ENCODE results near the gene NREP. TPM values are rescaled to one million over a fixed set of nuclear protein-coding genes. Genes with fewer than 3 reads are reported as not detected.
A peak's percentile ranks its signal among the peaks of the same experiment; 100 is the strongest.

NREP gene, protein sequence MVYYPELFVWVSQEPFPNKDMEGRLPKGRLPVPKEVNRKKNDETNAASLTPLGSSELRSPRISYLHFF
- total RNA-seq (2021): 159 and 163 TPM in 2 replicates
- long read RNA-seq, transcript NREP-201 (4 exons, 2,013 nt): major isoform, 215 of 268 reads
- long read RNA-seq, transcript NREP-214 (3 exons, 577 nt): minor isoform, 13 of 268 reads
- long read RNA-seq, partial matches to known transcripts: 7 of 268 reads
- long read RNA-seq, other reads (novel, unspliced or antisense): 19 of 268 reads

DNA sequence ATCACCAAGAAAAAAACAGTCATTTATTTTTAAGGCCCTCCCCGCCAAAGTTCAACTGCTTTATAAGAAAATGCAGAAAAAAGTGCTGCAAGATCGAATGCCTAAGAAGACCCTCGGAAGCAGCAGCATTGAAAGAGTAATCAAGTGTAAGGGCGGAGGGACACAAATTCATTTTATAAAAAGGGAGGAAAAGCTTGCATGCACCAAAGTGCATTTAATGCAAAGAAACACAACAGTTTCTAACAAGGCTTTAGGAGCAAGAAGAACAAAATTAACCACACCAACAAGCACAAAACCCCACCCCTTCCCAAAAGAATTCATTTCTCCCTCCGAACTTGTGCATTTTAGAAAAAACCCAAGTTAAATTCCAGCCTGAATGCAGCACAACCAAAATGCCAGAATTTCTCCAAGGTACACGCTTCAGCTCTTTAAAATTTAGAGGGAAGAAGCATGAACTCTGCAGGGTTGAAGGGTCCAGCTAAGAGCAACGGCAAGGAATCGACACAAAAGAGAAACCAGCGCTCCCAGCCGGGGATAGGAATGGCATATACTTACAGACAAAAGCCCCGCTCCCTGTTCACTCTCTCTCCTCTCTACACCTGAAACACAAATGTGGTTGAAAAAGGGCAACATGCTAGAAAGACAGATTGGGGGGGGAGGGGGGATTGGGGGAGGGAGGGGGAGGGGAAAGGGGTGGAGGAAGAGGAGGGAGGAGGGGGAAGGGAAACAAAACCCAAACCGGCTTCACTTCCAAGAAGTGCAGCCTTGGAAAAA is at the start of gene NREP:
Gene NREP, minus strand, starts transcription at position 614 of the 774 bp plus-strand sequence. CDS start 1,422 bp downstream, outside the sequence.
- peaks cover 9% of the 10 kb centered on the region; the same call in 1 of the 2 replicates for H3K79me2 ChIP-seq (ENCODE audit: insufficient read depth, low read length)
- peak within 1 kb of the TSS; percentile 87 to 91 for H3K4me3 Mint-ChIP-seq
- no peak within 1 kb of the TSS for H3K56ac ChIP-seq (ENCODE audit: insufficient read length, low read depth, low read length)
- peaks cover 38 to 43% of the 10 kb centered on the region in 2 experiments for H3K4me1 Mint-ChIP-seq
- no peaks in the 10 kb centered on the region for H3K27me3 ChIP-seq (ENCODE audit: insufficient read depth, low read length)
- peaks cover 5 to 17% (median 11%) of the 10 kb centered on the region in 3 experiments for H3K36me3 Mint-ChIP-seq (ENCODE audit: insufficient read depth in 1 of 3, low read depth in 3 of 3)
- H2BK20ac ChIP-seq (ENCODE audit: low read depth, low read length, poor library complexity, severe bottlenecking): no peak within 1 kb of the TSS
- H2BK5ac ChIP-seq (ENCODE audit: insufficient read length, low read length): peak within 1 kb of the TSS; percentile 17
- TF ChIP-seq CTCF (conservative IDR thresholded peaks at IDR 0.05): no peak
- peak within 1 kb of the TSS; percentile 96 for H4K91ac ChIP-seq (ENCODE audit: insufficient read length, low read depth, low read length)
- peak within 1 kb of the TSS; percentile 74 for H3K27ac ChIP-seq (ENCODE audit: insufficient read length, low read depth, low read length)
- H2BK120ac ChIP-seq (ENCODE audit: low read depth, low read length, poor library complexity, severe bottlenecking): peak within 1 kb of the TSS; percentile 96
- DNase-seq: no peak
- peak within 1 kb of the TSS; percentile 91 for H3K9ac ChIP-seq (ENCODE audit: extremely low read depth, insufficient read length, low read length)
- no peaks in the 10 kb centered on the region for H3K27me3 Mint-ChIP-seq (ENCODE audit: low read depth)
- peak within 1 kb of the TSS; percentile 58; the same call in 1 of the 2 replicates for H3K4ac ChIP-seq (ENCODE audit: low read depth, low read length)
- WGBS (ENCODE audit: extremely low coverage, insufficient read length, low lambda C conversion rate): no CpG with 5 or more reads among the region's 12 CpGs
- H3K23ac ChIP-seq (ENCODE audit: insufficient read length, low read depth, low read length): no peak within 1 kb of the TSS
- H3K4me2 ChIP-seq (ENCODE audit: insufficient read depth, insufficient read length, low read length): peak within 1 kb of the TSS; percentile 83
- H3K23me2 ChIP-seq (ENCODE audit: insufficient read length, low read depth, low read length, poor library complexity, severe bottlenecking): peaks cover 3% of the 10 kb centered on the region
- no peaks in the 10 kb centered on the region for H3K79me1 ChIP-seq (ENCODE audit: insufficient read depth, low read depth, low read length, poor library complexity, severe bottlenecking)
- H3K27ac Mint-ChIP-seq: peak within 1 kb of the TSS; percentile 97 to 99 (median 99)
- no peak within 1 kb of the TSS for H2AFZ ChIP-seq (ENCODE audit: low read length)
- H3K14ac ChIP-seq (ENCODE audit: insufficient read depth, low read length): peak within 1 kb of the TSS; percentile 98
- H2BK12ac ChIP-seq (ENCODE audit: insufficient read length, low read depth, low read length): peak within 1 kb of the TSS; percentile 63
- H4K5ac ChIP-seq (ENCODE audit: insufficient read length, low read depth, low read length): peak within 1 kb of the TSS; percentile 27
- no peaks in the 10 kb centered on the region for H3K9me3 ChIP-seq (ENCODE audit: control insufficient read depth, low read depth, low read length)
- no peaks in the 10 kb centered on the region; a peak in 2 of 5 replicates for H3K9me3 Mint-ChIP-seq
- no peaks in the 10 kb centered on the region for H3K4me1 ChIP-seq (ENCODE audit: insufficient read depth, low read length)
- H2AK5ac ChIP-seq (ENCODE audit: insufficient read length, low read length): no peak within 1 kb of the TSS
- H3T11ph ChIP-seq (ENCODE audit: low read length): peak within 1 kb of the TSS; percentile 69
- no peak within 1 kb of the TSS for H4K8ac ChIP-seq (replicated peaks; ENCODE audit: insufficient read length, low read depth, low read length)
- H3K18ac ChIP-seq (ENCODE audit: insufficient read length, low read depth, low read length): peak within 1 kb of the TSS; percentile 95
- H4K20me1 ChIP-seq (ENCODE audit: control insufficient read depth, insufficient read depth, insufficient read length): no peaks in the 10 kb centered on the region
- H2BK15ac ChIP-seq (ENCODE audit: low read depth, low read length): no peak within 1 kb of the TSS
